Body of pancreas (tissue), 4 donors: ENCODE measurements around the gene ATP8A2.

ENCODE experiments used
- CTCF ChIP-seq, 7 experiments: fragments of 450-650 bp in 4 of 7; fragments of 200-600 bp in 3 of 7; sonication (generic) in 3 of 7; IDR thresholded peaks; one replicate each; pipeline ENCODE4 v1.5.1; 2016 to 2019; ENCODE audit warnings: antibody characterized with exemption in 7 of 7
- POLR2A ChIP-seq, 3 donors: fragments of 450-650 bp; IDR thresholded peaks; one replicate each; pipeline ENCODE4 v1.6.1; 2016; ENCODE audit warnings: antibody characterized with exemption in 3 of 3, mild to moderate bottlenecking in 2 of 3

GRCh38 chr13:25744178-25744577 is 372.4 kb downstream of the ATP8A2 start:
- TF ChIP-seq CTCF (IDR thresholded peaks at IDR 0.05) (no peak), POLR2A (IDR thresholded peaks at IDR 0.05) (no peak)
